Measurements from ENCODE around the gene FZD10.

The FZD10 gene

GRCh38 chr12:130157998-130158753 lies 4.1 kb upstream of the FZD10 start:
- no peak overlapping the region for H3K27ac ChIP-seq (ENCODE audit: low read depth, low read length, poor library complexity, severe bottlenecking)
- H3K9me2 ChIP-seq (ENCODE audit: low read depth, low read length) = no peaks in the 10 kb centered on the region
- H3K4me3 ChIP-seq (ENCODE audit: low read depth, low read length, poor library complexity, severe bottlenecking) = no peak overlapping the region
- no peak overlapping the region for H3K4me2 ChIP-seq (ENCODE audit: low read length)
- no peak for TF ChIP-seq CTCF (IDR thresholded peaks at IDR 0.05; ENCODE audit: low read length)
- TF ChIP-seq EZH2 (IDR thresholded peaks at IDR 0.05; ENCODE audit: borderline replicate concordance, low read length) = no peak
- no peaks in the 10 kb centered on the region for H3K36me3 ChIP-seq (ENCODE audit: insufficient read depth, low read length)
- H3K9me3 ChIP-seq (ENCODE audit: low read length) = no peaks in the 10 kb centered on the region
- no peak overlapping the region for H3K9ac ChIP-seq (ENCODE audit: low read length)
- H3K4me1 ChIP-seq (ENCODE audit: insufficient read depth, low read length, severe bottlenecking) = no peaks in the 10 kb centered on the region
- H3K27me3 ChIP-seq (ENCODE audit: insufficient read depth, low read length) = no peaks in the 10 kb centered on the region
- no peaks in the 10 kb centered on the region for H4K20me1 ChIP-seq (ENCODE audit: insufficient read depth, low read length)
- H3K79me2 ChIP-seq (ENCODE audit: insufficient read depth, low read length) = no peaks in the 10 kb centered on the region
- H2AFZ ChIP-seq (ENCODE audit: low read length) = no peak overlapping the region
- no peaks in the 10 kb centered on the region for H3F3A ChIP-seq (ENCODE audit: insufficient read depth, low read length)

- Histone ChIP-seq H4K20me1 (ENCODE audit: insufficient read depth, low read length) (no peaks in the 10 kb centered on the region), H3K27ac (ENCODE audit: low read depth, low read length, poor library complexity, severe bottlenecking) (no peak overlapping the region)
Measured at GRCh38 chr12:130158754-130159059, 3.6 kb upstream of the FZD10 start.

GRCh38 chr12:130160306-130160705 lies 2.0 kb upstream of the FZD10 start:
- no peak overlapping the region for H2AFZ ChIP-seq (ENCODE audit: low read length)
- no peaks in the 10 kb centered on the region for H3K9me3 ChIP-seq (ENCODE audit: low read length)
- H3K4me3 ChIP-seq (ENCODE audit: low read depth, low read length, poor library complexity, severe bottlenecking) = no peak overlapping the region
- no peak for TF ChIP-seq EZH2 (IDR thresholded peaks at IDR 0.05; ENCODE audit: borderline replicate concordance, low read length)
- TF ChIP-seq CTCF (IDR thresholded peaks at IDR 0.05; ENCODE audit: low read length) = no peak
- no peaks in the 10 kb centered on the region for H3K9me2 ChIP-seq (ENCODE audit: low read depth, low read length)
- H3K4me2 ChIP-seq (ENCODE audit: low read length) = no peak overlapping the region
- H3K9ac ChIP-seq (ENCODE audit: low read length) = no peak overlapping the region
- H3K79me2 ChIP-seq (ENCODE audit: insufficient read depth, low read length) = no peaks in the 10 kb centered on the region
- no peaks in the 10 kb centered on the region for H3K36me3 ChIP-seq (ENCODE audit: insufficient read depth, low read length)
- no peak overlapping the region for H3K27ac ChIP-seq (ENCODE audit: low read depth, low read length, poor library complexity, severe bottlenecking)
- no peaks in the 10 kb centered on the region for H3K27me3 ChIP-seq (ENCODE audit: insufficient read depth, low read length)
- H4K20me1 ChIP-seq (ENCODE audit: insufficient read depth, low read length) = no peaks in the 10 kb centered on the region
- H3K4me1 ChIP-seq (ENCODE audit: insufficient read depth, low read length, severe bottlenecking) = no peaks in the 10 kb centered on the region
- no peaks in the 10 kb centered on the region for H3F3A ChIP-seq (ENCODE audit: insufficient read depth, low read length)

More at GRCh38 chr12:130158754-130159059, 3.6 kb upstream of the FZD10 start:
- H3K27me3 ChIP-seq (ENCODE audit: insufficient read depth, low read length) = no peaks in the 10 kb centered on the region
- no peaks in the 10 kb centered on the region for H3K9me2 ChIP-seq (ENCODE audit: low read depth, low read length)
- no peaks in the 10 kb centered on the region for H3K79me2 ChIP-seq (ENCODE audit: insufficient read depth, low read length)
- no peaks in the 10 kb centered on the region for H3K9me3 ChIP-seq (ENCODE audit: low read length)
- no peak for TF ChIP-seq CTCF (IDR thresholded peaks at IDR 0.05; ENCODE audit: low read length)
- TF ChIP-seq EZH2 (IDR thresholded peaks at IDR 0.05; ENCODE audit: borderline replicate concordance, low read length) = no peak
- H3K4me1 ChIP-seq (ENCODE audit: insufficient read depth, low read length, severe bottlenecking) = no peaks in the 10 kb centered on the region
- no peak overlapping the region for H3K4me2 ChIP-seq (ENCODE audit: low read length)
- no peak overlapping the region for H3K4me3 ChIP-seq (ENCODE audit: low read depth, low read length, poor library complexity, severe bottlenecking)
- no peaks in the 10 kb centered on the region for H3F3A ChIP-seq (ENCODE audit: insufficient read depth, low read length)
- no peak overlapping the region for H3K9ac ChIP-seq (ENCODE audit: low read length)
- H2AFZ ChIP-seq (ENCODE audit: low read length) = no peak overlapping the region
- H3K36me3 ChIP-seq (ENCODE audit: insufficient read depth, low read length) = no peaks in the 10 kb centered on the region

All from OCI-LY1 (cell line).